ENCODE results near the gene POU3F4. TPM values are rescaled to one million over a fixed set of nuclear protein-coding genes. Genes with fewer than 3 reads are reported as not detected.
A peak's percentile ranks its signal among the peaks of the same experiment; 100 is the strongest.

The POU3F4 gene
- polyA plus RNA-seq (2013, experiment 1 of 2; ENCODE audit: insufficient read length), result not detected
- 0.07 TPM for polyA plus RNA-seq (2013, experiment 2 of 2; ENCODE audit: insufficient read length)

- peak; percentile 5 for DNase-seq
Measured at GRCh38 chrX:83508006-83508405, at the start of gene POU3F4. Gene POU3F4 (plus strand): TSS chrX:83508290. CDS start chrX:83508325, 35 bp downstream.

- no peak for DNase-seq
Measured at GRCh38 chrX:83469551-83469950, 38.5 kb upstream of the POU3F4 start.

GRCh38 chrX:83495898-83496297 is 12.2 kb upstream of the POU3F4 start:
- DNase-seq, result no peak

- no peak for DNase-seq
Measured at GRCh38 chrX:83501003-83501402, 7.1 kb upstream of the POU3F4 start.

GRCh38 chrX:83501530-83501929 is 6.6 kb upstream of the POU3F4 start:
- DNase-seq, result no peak

GRCh38 chrX:83504721-83505479 is 3.2 kb upstream of the POU3F4 start:
- no peak for DNase-seq

- no peak for DNase-seq
Measured at GRCh38 chrX:83508526-83509253, 600 bp downstream of the POU3F4 start.

GRCh38 chrX:83509254-83509801 is 1.2 kb downstream of the POU3F4 start:
- DNase-seq, result no peak

GRCh38 chrX:83510510-83511062 is 2.5 kb downstream of the POU3F4 start:
- no peak for DNase-seq

GRCh38 chrX:83511208-83511607 is 3.1 kb downstream of the POU3F4 start:
- DNase-seq, result no peak

- no peak for DNase-seq
Measured at GRCh38 chrX:83512111-83512510, 4.0 kb downstream of the POU3F4 start.

GRCh38 chrX:83516597-83516996 is 8.5 kb downstream of the POU3F4 start:
- no peak for DNase-seq

- no peak for DNase-seq
Measured at GRCh38 chrX:83521905-83522304, 13.8 kb downstream of the POU3F4 start.

- no peak for DNase-seq
Measured at GRCh38 chrX:83529950-83530349, 21.9 kb downstream of the POU3F4 start.

- no peak for DNase-seq
Measured at GRCh38 chrX:83535417-83536196, 27.5 kb downstream of the POU3F4 start.
